PC-3 (cell line): ENCODE measurements around the gene GCLC. TPM values are rescaled to one million over a fixed set of nuclear protein-coding genes. Genes with fewer than 3 reads are reported as not detected.

Experiments
- ATAC-seq: fragments of 200-7000 bp; cut with Tn5 transposase; 2 replicates; pipeline ENCODE4 v1.9.1; 2020; ENCODE audit warnings: mild to moderate bottlenecking, moderate library complexity
- BruUV-seq: library from RNA; stranded (reverse); fragments of 400-500 nt; replicated peaks from 2 replicates; lab custom pipeline; 2021; lab: Mats Ljungman, UMichigan
- CTCF ChIA-PET: fragments of 300-600 bp; sonication (Branson Sonifier 250); formaldehyde crosslinking; loops from one replicate; lab custom pipeline; 2022; ENCODE audit warnings: antibody characterized with exemption; lab: Charles Lee
- POLR2A ChIA-PET: fragments of 300-600 bp; sonication (Branson Sonifier 250); formaldehyde crosslinking; loops from one replicate; lab custom pipeline; 2022; ENCODE audit warnings: antibody characterized with exemption; ENCODE audit not compliant: unreplicated experiment; lab: Charles Lee
- DNase-seq: peaks from one replicate; pipeline ENCODE4 v3.0.0-alpha.2; 2015
- H2AFZ ChIP-seq: fragments of 300-600 bp; sonication (generic); 2 replicates; pipeline ENCODE4 v1.6.0; 2016; ENCODE audit warnings: antibody characterized with exemption, low read length
- H3F3A ChIP-seq: fragments of 300-600 bp; sonication (generic); one replicate; pipeline ENCODE4 v1.6.0; 2017; ENCODE audit warnings: antibody characterized with exemption, low read length, control low read depth, mild to moderate bottlenecking; ENCODE audit not compliant: unreplicated experiment
- H3K27ac ChIP-seq: fragments of 300-600 bp; sonication (generic); 2 replicates; pipeline ENCODE4 v1.5.1; 2016; ENCODE audit warnings: mild to moderate bottlenecking, low read length
- H3K27me3 ChIP-seq: fragments of 300-600 bp; sonication (generic); 2 replicates; pipeline ENCODE4 v1.6.1; 2016; ENCODE audit warnings: low read length, mixed read lengths
- H3K36me3 ChIP-seq: fragments of 300-600 bp; sonication (generic); 2 replicates; pipeline ENCODE4 v1.6.1; 2016; ENCODE audit warnings: low read depth, mixed run types, low read length, mixed read lengths
- H3K4me1 ChIP-seq: fragments of 300-600 bp; sonication (generic); 2 replicates; pipeline ENCODE4 v1.5.1; 2016; ENCODE audit warnings: low read length; ENCODE audit not compliant: insufficient read depth
- H3K4me2 ChIP-seq: fragments of 300-600 bp; sonication (generic); 2 replicates; pipeline ENCODE4 v1.6.0; 2016; ENCODE audit warnings: low read length
- H3K4me3 ChIP-seq: fragments of 300-600 bp; sonication (generic); 2 replicates; pipeline ENCODE4 v1.5.1; 2016; ENCODE audit warnings: mild to moderate bottlenecking, low read length, mixed read lengths
- H3K79me2 ChIP-seq: fragments of 300-600 bp; sonication (generic); 2 replicates; pipeline ENCODE4 v1.6.1; 2017; ENCODE audit warnings: low read length, mixed read lengths
- H3K9ac ChIP-seq: fragments of 300-600 bp; sonication (generic); 2 replicates; pipeline ENCODE4 v1.6.0; 2016; ENCODE audit warnings: mild to moderate bottlenecking, low read length
- H3K9me2 ChIP-seq: fragments of 300-600 bp; sonication (generic); replicated peaks from 2 replicates; pipeline ENCODE4 v1.6.1; 2016; ENCODE audit warnings: mixed run types, low read length, mixed read lengths
- H3K9me3 ChIP-seq: fragments of 300-600 bp; sonication (generic); 2 replicates; pipeline ENCODE4 v1.6.1; 2016; ENCODE audit warnings: low read length, mixed read lengths
- H4K20me1 ChIP-seq: fragments of 300-600 bp; sonication (generic); 2 replicates; pipeline ENCODE4 v1.6.1; 2016; ENCODE audit warnings: low read length, mixed read lengths
- CTCF ChIP-seq: fragments of 300-600 bp; sonication (generic); conservative IDR thresholded peaks from 2 replicates; pipeline ENCODE4 v1.5.1; 2017; ENCODE audit warnings: antibody characterized with exemption, low read depth, mild to moderate bottlenecking, low read length
- EZH2 ChIP-seq: fragments of 300-600 bp; sonication (generic); IDR thresholded peaks from one replicate; pipeline ENCODE4 v1.6.1; 2017; ENCODE audit warnings: antibody characterized with exemption, mild to moderate bottlenecking, low read length; ENCODE audit not compliant: unreplicated experiment
- EZH2phosphoT487 ChIP-seq: fragments of 300-600 bp; sonication (generic); IDR thresholded peaks from 2 replicates; pipeline ENCODE4 v1.6.1; 2018; ENCODE audit warnings: mild to moderate bottlenecking, antibody characterized with exemption, low read length, borderline replicate concordance
- intact Hi-C: fragments of 100-400 bp; cut with micrococcal nuclease; formaldehyde crosslinking; loops from 2 replicates; pipeline ENCODE4 v1.9.0; 2023
- total RNA-seq: library from RNA; depleted of rRNA; stranded (reverse); fragments of >200 nt; gene quantifications from 2 replicates; pipeline ENCODE4 v1.2.3, GENCODE V29; 2014

Gene GCLC
- total RNA-seq, 1 experiment from 2014 or later = 50.1 TPM

DNA sequence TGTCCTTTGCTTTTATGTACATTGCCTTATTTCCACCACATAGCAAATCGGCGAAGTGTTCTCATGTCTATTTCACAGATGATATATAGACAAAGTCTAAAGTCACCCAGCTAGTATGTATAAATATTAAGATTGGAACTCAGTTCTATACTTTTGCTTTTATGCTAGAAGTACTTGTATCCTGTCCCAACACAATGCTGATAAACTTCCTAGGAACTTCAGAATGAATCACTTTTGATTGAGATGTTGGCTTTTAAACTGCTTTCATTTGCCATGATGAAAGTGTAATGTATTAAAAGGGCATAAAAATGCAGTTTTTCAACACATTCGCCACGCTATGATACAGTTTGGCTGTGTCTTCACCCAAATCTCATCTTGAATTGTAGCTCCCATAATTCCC lies 50.8 kb downstream of the GCLC start:
- TF ChIP-seq CTCF (no peak), EZH2 (no peak), EZH2phosphoT487 (no peak)
- POLR2A ChIA-PET = interaction anchor here (0.5 kb wide), 1 partner anchor 225 kb away, joined by 4 read pairs; no protein-coding TSS in a partner anchor
- no TSS peak for BruUV-seq
- peak; percentile 17 for DNase-seq
- peaks cover 10% of the 10 kb centered on the region; the same call in 1 of the 2 replicates for H3K36me3 ChIP-seq
- peak; percentile 10; the same call in 1 of the 2 replicates for ATAC-seq
- intact Hi-C loops = no loop called here
- peaks cover 33% of the 10 kb centered on the region for H3K4me1 ChIP-seq
- H2AFZ ChIP-seq = no peak overlapping the region
- peak overlapping the region; percentile 86 for H3K4me2 ChIP-seq
- no peaks in the 10 kb centered on the region for H3K79me2 ChIP-seq
- no peak overlapping the region for H3K27ac ChIP-seq
- H3K4me3 ChIP-seq = peak overlapping the region; percentile 69
- no peaks in the 10 kb centered on the region for H3K9me3 ChIP-seq
- CTCF ChIA-PET = interaction anchor here (0.6 to 2.4 kb wide), 16 partner anchors 30 to 462 kb away, joined by 3 to 31 read pairs (median 5); partner anchors contain the start of gene GCLC
- no peak overlapping the region for H3K9ac ChIP-seq
- H4K20me1 ChIP-seq = no peaks in the 10 kb centered on the region
- H3F3A ChIP-seq = no peaks in the 10 kb centered on the region
- H3K9me2 ChIP-seq = no peaks in the 10 kb centered on the region
- H3K27me3 ChIP-seq = no peaks in the 10 kb centered on the region

- H3K27ac ChIP-seq = no peak overlapping the region
- no peaks in the 10 kb centered on the region for H4K20me1 ChIP-seq
- H3K9me2 ChIP-seq = no peaks in the 10 kb centered on the region
- no peaks in the 10 kb centered on the region for H3F3A ChIP-seq
- ATAC-seq = peak; percentile 2; the same call in 1 of the 2 replicates
- no peak for TF ChIP-seq EZH2phosphoT487
- TF ChIP-seq CTCF = no peak
- no peak for TF ChIP-seq EZH2
- ChIA-PET CTCF (interaction anchor here (0.6 to 2.4 kb wide), 17 partner anchors 31 to 463 kb away, joined by 3 to 31 read pairs (median 5); partner anchors contain the start of gene GCLC), POLR2A (interaction anchor here (0.5 to 1.0 kb wide), 3 partner anchors 222 to 241 kb away, joined by 4 to 10 read pairs (median 4); no protein-coding TSS in a partner anchor)
- peak overlapping the region; percentile 86 for H3K4me2 ChIP-seq
- DNase-seq = no peak
- no peak overlapping the region for H3K9ac ChIP-seq
- no peaks in the 10 kb centered on the region for H3K27me3 ChIP-seq
- peaks cover 33% of the 10 kb centered on the region for H3K4me1 ChIP-seq
- no TSS peak for BruUV-seq
- H2AFZ ChIP-seq = peak overlapping the region; percentile 71
- intact Hi-C loops = loop anchor here (1.0 to 2.0 kb wide), 5 partner anchors 51 to 232 kb away; no protein-coding TSS in a partner anchor
- peak overlapping the region; percentile 69 for H3K4me3 ChIP-seq
- H3K79me2 ChIP-seq = no peaks in the 10 kb centered on the region
- H3K36me3 ChIP-seq = peaks cover 6% of the 10 kb centered on the region; the same call in 1 of the 2 replicates
- H3K9me3 ChIP-seq = no peaks in the 10 kb centered on the region
Observed at GRCh38 chr6:53493635-53494025, 51.3 kb downstream of the GCLC start.
